Thyroid gland (tissue), 4 donors: Measurements from ENCODE around the gene FAM120A. TPM values are rescaled to one million over a fixed set of nuclear protein-coding genes. Genes with fewer than 3 reads are reported as not detected.

Source experiments
- DNase-seq, 2 donors: peaks; one replicate each; pipeline ENCODE4 v3.0.0-alpha.2; 2019
- H3K27ac ChIP-seq, 3 donors: fragments of 200-600 bp; sonication (generic); 1 replicate in 2 of 3; 2 replicates in 1 of 3; pipeline ENCODE4 v1.5.1; 2016 to 2019; ENCODE audit warnings: mild to moderate bottlenecking in 1 of 3, moderate library complexity in 1 of 3
- H3K27me3 ChIP-seq: fragments of 200-600 bp; sonication (generic); one replicate; pipeline ENCODE4 v1.5.1; 2019
- H3K36me3 ChIP-seq, 2 donors: fragments of 200-600 bp; sonication (generic); one replicate each; pipeline ENCODE4 v1.5.1; 2016 to 2019
- H3K4me1 ChIP-seq, 2 donors: fragments of 200-600 bp; sonication (generic); one replicate each; pipeline ENCODE4 v1.5.1; 2017 to 2019
- H3K4me3 ChIP-seq, 3 donors: fragments of 200-600 bp; sonication (generic); replicated peaks in 1 of 3; 1 replicate in 2 of 3; 2 replicates in 1 of 3; pipeline ENCODE4 v1.5.1; 2016; ENCODE audit warnings: mild to moderate bottlenecking in 1 of 3
- H3K9me3 ChIP-seq: fragments of 200-600 bp; sonication (generic); one replicate; pipeline ENCODE4 v1.5.1; 2017
- POLR2A ChIP-seq, 2 donors: fragments of 450-650 bp; IDR thresholded peaks; one replicate each; pipeline ENCODE4 v1.6.1; 2017; ENCODE audit warnings: antibody characterized with exemption in 2 of 2, mild to moderate bottlenecking in 2 of 2, moderate library complexity in 1 of 2
- WGBS, 2 donors: methylation state at CpG; one replicate each; pipeline ENCODE4 v1.1.5; 2017; 5-methylcytosine and 5-hydroxymethylcytosine counted together
- intact Hi-C: fragments of 100-400 bp; cut with DNase I; formaldehyde crosslinking; loops from one replicate; pipeline ENCODE4 v1.15.1; 2023
- total RNA-seq, 4 donors: library from RNA; depleted of rRNA; stranded (reverse); fragments of >200 nt; gene quantifications; one replicate each; pipeline ENCODE4 v1.2.3, GENCODE V29; 2016
- TF ChIP-seq, protein P1 (sequence below), 6 experiments: fragments of 200-600 bp in 3 of 6; fragments of 450-650 bp in 3 of 6; sonication (generic) in 3 of 6; IDR thresholded peaks; one replicate each; pipeline ENCODE4 v1.5.1; 2016 to 2019; ENCODE audit warnings: antibody characterized with exemption in 6 of 6, mild to moderate bottlenecking in 2 of 6, inconsistent platforms in 1 of 6, moderate library complexity in 1 of 6

Gene FAM120A
- total RNA-seq, 4 donors from 2014 or later = 78.1 to 118 (median 111) TPM

- TF ChIP-seq, protein P1, sequence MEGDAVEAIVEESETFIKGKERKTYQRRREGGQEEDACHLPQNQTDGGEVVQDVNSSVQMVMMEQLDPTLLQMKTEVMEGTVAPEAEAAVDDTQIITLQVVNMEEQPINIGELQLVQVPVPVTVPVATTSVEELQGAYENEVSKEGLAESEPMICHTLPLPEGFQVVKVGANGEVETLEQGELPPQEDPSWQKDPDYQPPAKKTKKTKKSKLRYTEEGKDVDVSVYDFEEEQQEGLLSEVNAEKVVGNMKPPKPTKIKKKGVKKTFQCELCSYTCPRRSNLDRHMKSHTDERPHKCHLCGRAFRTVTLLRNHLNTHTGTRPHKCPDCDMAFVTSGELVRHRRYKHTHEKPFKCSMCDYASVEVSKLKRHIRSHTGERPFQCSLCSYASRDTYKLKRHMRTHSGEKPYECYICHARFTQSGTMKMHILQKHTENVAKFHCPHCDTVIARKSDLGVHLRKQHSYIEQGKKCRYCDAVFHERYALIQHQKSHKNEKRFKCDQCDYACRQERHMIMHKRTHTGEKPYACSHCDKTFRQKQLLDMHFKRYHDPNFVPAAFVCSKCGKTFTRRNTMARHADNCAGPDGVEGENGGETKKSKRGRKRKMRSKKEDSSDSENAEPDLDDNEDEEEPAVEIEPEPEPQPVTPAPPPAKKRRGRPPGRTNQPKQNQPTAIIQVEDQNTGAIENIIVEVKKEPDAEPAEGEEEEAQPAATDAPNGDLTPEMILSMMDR (IDR thresholded peaks at IDR 0.05) = no peak
- no peak for TF ChIP-seq POLR2A (IDR thresholded peaks at IDR 0.05)
- Histone ChIP-seq H3K4me3 (no peak overlapping the region), H3K27ac (no peak overlapping the region), H3K4me1 (peaks cover 51 to 72% of the 10 kb centered on the region in 2 donors), H3K27me3 (no peaks in the 10 kb centered on the region), H3K36me3 (no peaks in the 10 kb centered on the region), H3K9me3 (no peaks in the 10 kb centered on the region)
- no peak for DNase-seq
- intact Hi-C loops = no loop called here
- WGBS, 2 donors = 94 to 96% methylated on average over 6 of the region's 6 CpGs
Observed at GRCh38 chr9:93465855-93466254, 14.4 kb downstream of the FAM120A start.

GRCh38 chr9:93466416-93467061, 15.1 kb downstream of the FAM120A start:
- no peaks in the 10 kb centered on the region for H3K9me3 ChIP-seq
- no peak overlapping the region for H3K4me3 ChIP-seq
- 56 to 59% methylated on average over 7 of the region's 7 CpGs for WGBS, 2 donors
- H3K27ac ChIP-seq = no peak overlapping the region
- no peak for TF ChIP-seq POLR2A (IDR thresholded peaks at IDR 0.05)
- TF ChIP-seq, protein P1 (IDR thresholded peaks at IDR 0.05) = no peak
- H3K36me3 ChIP-seq = no peaks in the 10 kb centered on the region
- intact Hi-C loops = no loop called here
- no peaks in the 10 kb centered on the region for H3K27me3 ChIP-seq
- DNase-seq = no peak
- peaks cover 51 to 74% of the 10 kb centered on the region in 2 donors for H3K4me1 ChIP-seq

DNA sequence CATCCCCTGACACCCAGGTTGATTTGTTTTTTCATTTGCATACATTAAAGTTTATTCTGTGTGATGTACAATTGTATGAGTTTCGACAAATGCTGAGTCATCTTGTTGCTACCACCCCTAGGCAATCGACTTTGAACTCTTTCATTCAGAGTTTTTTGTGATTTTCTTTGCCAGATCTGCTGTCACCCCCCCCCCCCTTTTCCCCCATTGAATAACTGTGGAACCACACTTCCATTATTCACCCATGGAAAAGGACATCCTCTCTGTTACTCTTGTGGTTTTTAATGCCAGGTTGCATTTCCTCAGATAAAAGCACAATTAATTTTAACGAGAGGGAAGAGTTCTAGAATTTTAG, 15.6 kb downstream of the FAM120A start:
- H3K27ac ChIP-seq = no peak overlapping the region
- peaks cover 46 to 71% of the 10 kb centered on the region in 2 donors for H3K4me1 ChIP-seq
- no peak for DNase-seq
- 51 to 59% methylated on average over 3 of the region's 3 CpGs for WGBS, 2 donors
- no peaks in the 10 kb centered on the region for H3K9me3 ChIP-seq
- intact Hi-C loops = no loop called here
- H3K4me3 ChIP-seq = no peak overlapping the region
- no peaks in the 10 kb centered on the region for H3K36me3 ChIP-seq
- H3K27me3 ChIP-seq = no peaks in the 10 kb centered on the region
- TF ChIP-seq POLR2A (IDR thresholded peaks at IDR 0.05) = no peak
- TF ChIP-seq, protein P1 (IDR thresholded peaks at IDR 0.05) = no peak

GRCh38 chr9:93467462-93467861, 16.0 kb downstream of the FAM120A start:
- H3K4me1 ChIP-seq = peaks cover 43 to 67% of the 10 kb centered on the region in 2 donors
- WGBS, 2 donors = 81% methylated on average over 3 of the region's 3 CpGs
- no peaks in the 10 kb centered on the region for H3K9me3 ChIP-seq
- H3K36me3 ChIP-seq = no peaks in the 10 kb centered on the region
- intact Hi-C loops = no loop called here
- TF ChIP-seq, protein P1 (IDR thresholded peaks at IDR 0.05) = no peak
- TF ChIP-seq POLR2A (IDR thresholded peaks at IDR 0.05) = no peak
- H3K27me3 ChIP-seq = no peaks in the 10 kb centered on the region
- DNase-seq = no peak
- H3K4me3 ChIP-seq = no peak overlapping the region
- H3K27ac ChIP-seq = no peak overlapping the region

GRCh38 chr9:93468763-93469456, 17.4 kb downstream of the FAM120A start:
- Histone ChIP-seq H3K4me1 (peaks cover 43 to 66% of the 10 kb centered on the region in 2 donors), H3K27me3 (no peaks in the 10 kb centered on the region), H3K36me3 (no peaks in the 10 kb centered on the region), H3K9me3 (no peaks in the 10 kb centered on the region), H3K4me3 (no peak overlapping the region), H3K27ac (peak overlapping the region in 2 of 3 donors; percentile 14 to 41)
- no peak for DNase-seq
- no peak for TF ChIP-seq POLR2A (IDR thresholded peaks at IDR 0.05)
- TF ChIP-seq, protein P1 (IDR thresholded peaks at IDR 0.05) = no peak
- intact Hi-C loops = no loop called here
- WGBS, 2 donors = 37 to 44% methylated on average over 5 of the region's 5 CpGs
